8988T (cell line): ENCODE results near the gene CTDNEP1.

Experiments
- DNase-seq: peaks from one replicate; pipeline ENCODE4 v3.0.0; 2011

Gene CTDNEP1

DNA sequence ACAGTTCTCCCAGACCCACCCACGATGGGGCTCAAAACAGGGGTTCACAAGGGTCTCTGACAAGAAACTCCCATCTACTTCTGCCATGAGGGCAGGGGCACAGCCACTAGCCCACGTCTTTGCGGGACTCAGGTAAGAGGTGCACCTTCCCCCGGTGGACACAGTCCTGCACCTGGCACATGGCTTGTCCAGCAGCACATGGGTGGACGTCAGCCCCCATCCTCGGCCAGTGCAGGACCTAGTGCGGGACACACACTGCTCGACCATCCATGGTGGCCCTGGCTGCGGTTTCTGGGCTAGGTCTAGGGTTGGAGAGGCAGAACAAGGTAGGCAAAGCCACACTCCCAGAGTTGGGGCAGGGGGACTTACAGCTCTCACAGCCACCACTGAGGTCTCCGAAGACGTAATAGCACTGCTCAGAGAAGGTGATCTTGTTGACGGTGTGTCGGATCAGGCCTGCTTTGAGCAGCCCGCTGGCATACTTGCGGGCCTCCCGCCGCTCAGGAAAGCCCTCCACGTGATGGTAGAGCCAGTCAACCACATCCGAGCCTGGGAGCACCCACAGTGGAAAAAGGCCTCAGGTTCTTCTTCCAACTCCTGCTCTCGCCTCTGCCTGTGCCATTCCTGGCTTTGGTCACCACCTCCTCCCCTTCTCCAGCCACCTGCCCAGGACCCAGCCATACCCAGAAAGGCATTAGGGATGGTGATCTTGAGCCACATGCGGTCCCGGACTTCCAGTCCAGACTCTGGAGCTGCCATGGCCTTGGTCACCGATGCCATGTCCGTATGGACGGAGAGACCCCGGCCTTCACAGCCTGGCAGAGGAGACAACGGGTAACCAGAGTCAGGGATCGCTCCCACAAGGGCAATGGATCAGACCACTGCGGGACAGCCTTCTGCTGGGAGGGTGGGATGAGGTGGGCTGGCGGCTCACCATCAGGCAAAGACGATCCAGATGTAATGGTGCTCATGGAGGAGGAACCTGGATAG, 24.5 kb downstream of the CTDNEP1 start:
- no peak for DNase-seq

DNA sequence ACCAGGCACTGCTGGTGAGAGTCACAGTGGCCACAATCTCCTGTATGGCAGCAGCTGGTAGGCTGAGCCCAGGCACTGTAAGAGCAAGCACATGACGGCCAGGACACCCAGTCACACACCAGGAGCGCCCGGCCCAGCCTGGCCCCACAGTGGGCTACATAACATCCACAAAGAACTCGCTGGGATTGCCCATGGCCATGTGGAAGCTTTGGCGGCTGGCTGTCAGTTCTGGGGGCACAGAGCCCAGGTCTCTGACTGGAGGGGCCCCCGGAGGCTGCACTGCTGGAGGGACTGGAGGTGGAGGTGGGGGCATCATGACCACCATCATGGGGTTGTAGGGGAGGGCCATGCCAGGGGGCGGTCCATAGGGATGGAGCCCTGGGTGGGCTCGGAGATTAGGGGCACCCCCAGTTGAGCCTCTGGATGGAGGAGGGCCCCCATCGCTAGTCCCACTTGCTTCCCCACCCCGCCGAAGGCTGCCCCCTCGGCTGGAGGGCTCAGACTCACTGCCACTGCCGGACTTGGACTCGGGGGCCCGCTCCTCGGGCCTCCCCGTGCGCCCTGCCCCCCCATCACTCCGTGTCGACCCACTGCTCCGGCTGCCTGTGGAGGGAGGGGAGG, 25.7 kb downstream of the CTDNEP1 start:
- DNase-seq, result no peak

DNA sequence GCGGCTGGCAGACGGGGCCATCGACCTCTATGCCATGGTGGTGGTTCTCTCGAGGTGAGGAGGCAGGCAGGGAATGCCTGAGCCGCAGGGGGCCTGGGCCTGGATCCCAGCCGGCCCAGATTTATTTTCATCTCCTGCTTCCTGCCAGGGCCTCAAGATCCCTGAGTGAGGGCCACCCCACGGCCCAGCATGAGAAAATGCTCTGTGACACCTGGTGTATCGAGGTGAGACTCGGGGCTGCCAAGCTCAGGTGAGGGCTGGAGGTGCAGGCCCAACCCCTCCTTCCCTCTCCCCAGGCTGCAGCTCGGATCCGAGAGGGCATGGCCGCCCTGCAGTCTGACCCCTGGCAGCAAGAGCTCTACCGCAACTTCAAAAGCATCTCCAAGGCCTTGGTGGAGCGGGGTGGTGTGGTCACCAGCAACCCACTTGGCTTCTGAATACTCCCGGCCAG, 26.8 kb downstream of the CTDNEP1 start:
- DNase-seq, result no peak

DNA sequence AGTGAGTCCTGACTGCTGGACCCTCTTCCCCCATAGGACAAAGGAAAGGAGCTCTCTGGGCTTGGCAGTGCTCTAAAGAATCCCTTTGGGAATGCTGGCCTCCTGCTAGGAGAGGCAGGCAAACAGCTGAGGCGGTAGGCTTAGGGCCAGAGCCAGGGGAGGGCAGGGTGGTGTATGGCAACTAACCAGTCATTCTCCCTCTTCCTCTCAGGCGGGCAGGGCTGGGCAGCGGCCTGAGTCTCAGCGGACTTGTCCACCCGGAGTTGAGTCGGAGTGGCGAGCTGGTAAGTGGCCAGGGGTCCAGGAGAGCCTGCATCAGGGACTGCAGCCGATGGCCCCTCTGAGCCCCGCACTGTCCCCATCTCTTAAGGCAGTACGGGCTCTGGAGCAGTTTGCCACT, 27.4 kb downstream of the CTDNEP1 start:
- no peak for DNase-seq

DNA sequence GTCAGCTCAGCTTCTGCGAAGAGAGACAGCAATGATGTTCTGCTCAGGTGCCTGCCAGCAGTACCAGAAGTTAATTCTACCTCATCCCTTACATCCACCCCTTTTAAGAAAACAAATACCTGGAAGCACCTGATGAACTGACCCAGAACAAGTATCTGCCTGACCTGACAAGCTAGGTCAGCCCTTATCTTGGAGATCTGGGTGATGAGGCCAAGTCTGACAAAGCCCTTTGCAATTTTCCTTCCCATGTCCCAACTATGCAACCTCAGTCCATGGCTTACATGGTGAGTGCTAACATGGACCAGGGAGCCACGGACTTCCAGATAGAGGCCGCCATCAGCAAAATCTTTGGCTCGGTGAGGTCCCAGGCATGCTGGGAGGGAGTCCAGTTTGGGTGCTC, 28.2 kb downstream of the CTDNEP1 start:
- no peak for DNase-seq

DNA sequence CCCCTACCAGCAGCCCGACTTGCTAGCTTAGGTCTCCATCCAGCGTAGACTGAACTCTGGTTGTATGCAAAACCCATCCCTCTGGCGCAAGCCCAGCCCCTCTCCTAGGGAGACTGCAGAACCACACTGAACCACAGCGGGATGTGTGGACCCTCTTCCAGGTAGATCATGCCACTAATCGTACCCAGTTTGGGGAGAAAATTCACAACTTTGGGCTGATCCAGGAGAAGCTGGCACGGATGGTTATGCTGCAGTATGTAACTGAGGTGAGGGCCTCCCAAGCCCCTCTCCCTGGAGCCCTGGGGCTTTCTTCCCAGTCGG, 28.6 kb downstream of the CTDNEP1 start:
- DNase-seq, result no peak

DNA sequence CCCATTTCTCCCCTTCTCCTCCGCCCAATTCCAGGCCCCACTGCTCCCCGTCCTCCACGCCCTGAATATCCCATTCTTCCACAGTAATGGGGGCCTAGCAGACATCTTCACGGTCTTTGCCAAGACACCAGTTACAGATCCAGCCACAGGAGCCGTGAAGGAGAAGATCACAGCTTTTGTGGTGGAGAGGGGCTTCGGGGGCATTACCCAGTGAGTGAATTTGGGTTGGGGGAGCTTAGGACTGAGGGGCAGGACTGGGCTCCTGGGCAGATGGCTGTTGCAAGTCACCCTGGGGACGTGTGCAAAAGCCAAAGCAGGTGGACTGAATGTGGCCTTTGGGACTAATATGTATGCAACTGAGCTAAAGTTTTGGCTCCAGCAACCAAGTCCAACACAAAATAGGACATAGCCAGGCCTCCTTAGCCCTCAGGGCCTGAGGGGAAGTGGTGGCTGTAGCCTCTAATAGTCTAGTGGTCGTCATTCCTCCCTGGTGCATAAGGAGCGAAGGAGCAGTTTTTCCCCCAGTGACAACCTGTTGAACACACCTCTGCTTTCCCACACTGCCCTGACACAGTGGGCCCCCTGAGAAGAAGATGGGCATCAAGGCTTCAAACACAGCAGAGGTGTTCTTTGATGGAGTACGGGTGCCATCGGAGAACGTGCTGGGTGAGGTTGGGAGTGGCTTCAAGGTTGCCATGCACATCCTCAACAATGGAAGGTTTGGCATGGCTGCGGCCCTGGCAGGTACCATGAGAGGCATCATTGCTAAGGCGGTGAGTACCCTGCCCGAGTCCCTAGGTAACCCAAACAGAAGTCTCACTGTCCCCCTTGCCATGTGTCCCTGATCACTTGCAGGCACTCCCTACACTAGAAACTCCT, 29.2 kb downstream of the CTDNEP1 start:
- no peak for DNase-seq

DNA sequence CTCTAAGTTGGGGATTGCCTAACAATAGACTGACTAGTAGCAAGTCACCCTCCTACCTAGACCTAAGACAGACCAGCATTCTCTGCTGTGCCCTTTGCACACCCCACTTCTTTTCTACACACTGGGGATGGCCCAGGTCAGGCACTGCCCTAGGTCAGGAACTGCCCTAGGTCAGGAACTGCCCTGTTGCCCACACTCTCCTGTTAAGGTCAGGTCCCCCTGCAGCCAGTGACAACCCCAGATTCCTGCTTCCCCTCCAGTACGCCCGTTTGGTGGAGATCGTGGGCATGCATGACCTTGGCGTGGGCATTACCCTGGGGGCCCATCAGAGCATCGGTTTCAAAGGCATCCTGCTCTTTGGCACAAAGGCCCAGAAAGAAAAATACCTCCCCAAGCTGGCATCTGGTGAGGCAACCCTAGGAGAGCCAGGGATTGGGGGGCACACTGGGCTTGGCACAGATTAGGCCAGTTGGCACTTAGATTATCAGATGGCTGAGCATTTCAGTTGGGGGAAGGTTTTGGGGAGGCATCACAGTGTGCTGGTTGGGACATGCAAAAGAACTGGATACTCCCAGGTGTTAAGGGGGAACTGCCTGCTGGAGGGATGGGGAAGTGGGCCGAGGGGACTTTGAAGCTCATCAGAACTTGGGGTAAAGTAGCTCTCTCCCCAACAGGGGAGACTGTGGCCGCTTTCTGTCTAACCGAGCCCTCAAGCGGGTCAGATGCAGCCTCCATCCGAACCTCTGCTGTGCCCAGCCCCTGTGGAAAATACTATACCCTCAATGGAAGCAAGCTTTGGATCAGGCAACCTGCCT, 30.0 kb downstream of the CTDNEP1 start:
- no peak for DNase-seq

DNA sequence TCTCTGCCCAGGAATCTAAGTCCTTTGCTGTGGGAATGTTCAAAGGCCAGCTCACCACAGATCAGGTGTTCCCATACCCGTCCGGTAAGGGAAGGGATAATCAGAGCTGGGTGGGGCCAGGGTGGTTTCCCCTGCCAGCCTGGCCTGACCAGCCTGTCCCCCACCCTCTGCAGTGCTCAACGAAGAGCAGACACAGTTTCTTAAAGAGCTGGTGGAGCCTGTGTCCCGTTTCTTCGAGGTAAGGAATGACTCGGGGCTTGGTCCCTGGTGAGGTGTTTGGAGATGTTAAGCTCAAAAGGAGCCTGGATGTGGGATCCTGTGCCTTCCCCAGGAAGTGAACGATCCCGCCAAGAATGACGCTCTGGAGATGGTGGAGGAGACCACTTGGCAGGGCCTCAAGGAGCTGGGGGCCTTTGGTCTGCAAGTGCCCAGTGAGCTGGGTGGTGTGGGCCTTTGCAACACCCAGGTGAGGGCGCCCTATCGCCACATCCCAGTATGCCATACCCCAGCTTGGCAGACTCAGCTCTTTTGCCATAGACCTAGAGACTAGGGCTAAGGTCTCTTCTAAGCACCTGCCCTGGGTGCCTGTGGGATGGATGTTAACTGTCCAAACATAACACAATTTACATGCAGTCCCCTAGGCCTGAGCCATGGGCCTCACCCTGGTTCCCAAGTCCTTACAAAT, 30.8 kb downstream of the CTDNEP1 start:
- peak; percentile 68 for DNase-seq

DNA sequence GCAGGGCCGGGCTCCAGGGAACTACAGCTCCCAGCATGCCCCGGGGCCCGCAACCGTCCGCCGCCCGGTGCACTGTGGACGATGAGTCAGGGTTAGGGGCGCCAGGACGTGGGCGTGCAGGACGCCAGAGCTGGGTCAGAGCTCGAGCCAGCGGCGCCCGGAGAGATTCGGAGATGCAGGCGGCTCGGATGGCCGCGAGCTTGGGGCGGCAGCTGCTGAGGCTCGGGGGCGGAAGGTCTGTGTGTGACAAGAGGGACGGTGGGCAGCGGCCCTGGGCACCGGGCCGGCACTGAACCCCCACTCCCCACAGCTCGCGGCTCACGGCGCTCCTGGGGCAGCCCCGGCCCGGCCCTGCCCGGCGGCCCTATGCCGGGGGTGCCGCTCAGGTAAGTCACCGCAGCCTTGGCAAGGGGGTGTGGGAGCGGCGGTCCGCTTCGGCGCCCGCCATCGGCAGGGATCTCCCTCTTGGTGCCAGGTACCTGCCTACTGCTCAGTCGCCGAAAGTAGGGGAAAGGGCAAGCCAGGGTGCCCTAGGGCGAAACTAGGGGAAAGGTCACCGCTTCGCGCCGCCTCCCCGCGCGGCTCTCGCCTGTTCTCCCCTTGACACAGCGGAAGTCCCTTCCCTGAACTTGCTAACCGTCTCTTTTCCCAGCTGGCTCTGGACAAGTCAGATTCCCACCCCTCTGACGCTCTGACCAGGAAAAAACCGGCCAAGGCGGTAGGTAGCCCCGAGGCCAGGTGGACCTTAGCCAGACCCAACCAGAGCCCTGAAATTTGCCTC, 31.5 kb downstream of the CTDNEP1 start, which contains the start of the genes ACADVL and DLG4:
TSS of gene ACADVL (plus strand) at position 127 of the 781 bp plus-strand sequence. CDS start at position 174, 47 bp downstream.
TSS of gene DLG4 (minus strand) at position 25 of the 781 bp plus-strand sequence.
- DNase-seq, result peak; percentile 81

DNA sequence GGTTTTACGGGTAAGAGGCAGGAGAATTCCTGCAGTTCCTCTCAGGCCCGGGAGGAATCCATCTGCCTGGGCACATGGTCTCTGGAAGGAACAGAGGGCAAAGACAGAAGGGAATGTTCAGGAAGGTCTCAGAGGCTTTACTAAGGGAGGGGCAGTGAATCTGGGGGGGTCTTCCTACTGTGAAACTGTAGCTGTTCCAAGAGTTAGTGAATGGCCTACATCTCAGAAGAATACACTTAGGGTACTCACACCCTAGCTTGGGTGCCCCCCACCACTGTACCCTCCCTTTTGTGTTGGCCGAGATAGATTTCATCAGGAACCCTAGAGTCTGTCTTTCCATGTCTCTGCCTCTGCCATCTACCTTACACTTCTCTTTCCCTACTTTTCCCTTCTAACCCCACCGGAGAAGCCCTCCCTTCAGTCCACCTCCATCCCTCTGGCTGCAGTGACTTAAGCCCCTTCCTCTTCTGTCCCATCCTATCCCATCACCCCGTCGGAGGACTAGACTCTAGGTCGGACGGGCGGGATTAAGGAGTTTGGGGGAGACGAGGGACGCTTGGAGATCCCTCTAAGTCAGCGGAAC, 32.2 kb downstream of the CTDNEP1 start:
- no peak for DNase-seq

DNA sequence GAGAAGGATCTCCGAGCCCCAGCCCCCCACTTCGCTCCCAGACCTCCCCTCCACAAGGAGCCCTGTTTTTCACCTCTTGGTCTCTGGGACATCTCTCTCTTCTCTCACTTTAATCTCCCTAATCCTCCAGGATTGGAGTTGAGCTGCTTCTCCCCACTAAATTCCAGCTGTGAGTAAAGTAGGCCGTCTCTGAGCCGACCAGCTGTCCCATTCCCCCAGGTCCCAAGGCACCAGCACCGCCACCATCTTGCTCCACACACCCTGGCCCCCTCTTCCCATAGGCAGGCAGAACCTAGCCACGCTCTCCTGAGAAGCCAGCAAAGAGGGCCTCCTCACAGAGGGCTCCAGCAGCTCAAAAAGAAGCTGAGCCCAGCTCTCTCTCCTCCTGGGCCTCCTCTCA, 32.8 kb downstream of the CTDNEP1 start:
- DNase-seq, result no peak

DNA sequence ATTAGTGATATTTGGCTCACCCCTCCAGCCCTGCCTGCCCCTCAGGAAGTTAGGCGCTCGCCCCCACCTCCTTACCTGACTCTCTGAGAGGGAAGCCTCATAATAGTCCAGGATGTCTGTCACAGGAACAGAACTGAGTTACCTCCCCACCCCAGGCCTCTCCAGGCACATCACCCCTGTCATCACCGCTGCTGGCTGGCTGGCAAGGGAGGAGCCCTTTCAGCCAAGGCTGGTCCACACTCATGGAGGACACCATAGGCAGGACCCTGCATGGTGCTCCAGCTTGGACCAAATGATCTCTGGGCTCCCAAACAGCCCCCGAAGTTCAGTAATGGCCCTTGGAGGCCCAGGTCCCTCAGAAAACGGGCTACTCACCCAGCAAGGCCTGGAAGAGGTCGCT, 33.4 kb downstream of the CTDNEP1 start:
- no peak for DNase-seq

DNA sequence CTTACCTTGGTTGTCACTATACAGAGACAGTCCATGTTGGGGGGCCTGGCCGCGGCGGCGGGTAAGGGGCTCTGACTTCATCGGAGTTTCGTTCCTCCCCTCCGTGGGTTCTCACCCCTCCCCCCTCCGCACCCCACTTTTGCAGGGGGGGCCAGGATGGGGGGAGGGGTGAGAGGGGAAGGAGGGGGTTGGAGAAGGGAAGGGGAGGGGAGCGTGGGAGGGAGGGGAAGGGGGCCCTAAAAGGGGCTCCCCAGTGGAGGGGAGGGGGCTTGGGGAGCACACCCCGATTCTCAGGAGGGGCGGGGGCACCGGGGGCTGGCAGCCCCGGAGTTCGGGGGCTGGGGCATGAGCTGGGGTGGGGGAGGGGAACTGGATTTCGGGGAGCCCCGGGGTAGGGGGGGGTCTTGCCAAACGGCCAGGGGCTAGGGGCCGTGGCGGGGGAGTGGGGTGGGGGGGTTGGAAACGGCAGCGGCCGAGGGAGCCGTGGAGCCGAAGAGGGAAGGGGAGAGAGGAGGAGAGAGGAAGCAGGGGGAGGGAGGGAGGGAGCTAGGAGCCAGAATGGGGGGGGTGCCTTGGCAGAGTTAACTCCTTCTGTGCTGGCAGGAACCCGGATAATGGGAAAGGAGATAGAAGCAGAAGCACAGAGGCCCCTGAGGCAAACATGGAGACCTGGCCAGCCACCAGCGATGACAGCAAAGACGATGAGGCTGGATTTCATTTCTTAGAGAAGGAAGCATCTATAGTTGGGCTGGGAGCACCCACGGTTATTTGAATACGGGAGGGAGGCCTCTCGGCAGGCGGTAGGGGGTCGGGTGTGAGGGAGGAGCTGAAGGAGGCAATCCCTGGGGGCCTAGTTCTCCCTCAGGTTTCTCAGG, 34.2 kb downstream of the CTDNEP1 start:
- peak; percentile 60 for DNase-seq

DNA sequence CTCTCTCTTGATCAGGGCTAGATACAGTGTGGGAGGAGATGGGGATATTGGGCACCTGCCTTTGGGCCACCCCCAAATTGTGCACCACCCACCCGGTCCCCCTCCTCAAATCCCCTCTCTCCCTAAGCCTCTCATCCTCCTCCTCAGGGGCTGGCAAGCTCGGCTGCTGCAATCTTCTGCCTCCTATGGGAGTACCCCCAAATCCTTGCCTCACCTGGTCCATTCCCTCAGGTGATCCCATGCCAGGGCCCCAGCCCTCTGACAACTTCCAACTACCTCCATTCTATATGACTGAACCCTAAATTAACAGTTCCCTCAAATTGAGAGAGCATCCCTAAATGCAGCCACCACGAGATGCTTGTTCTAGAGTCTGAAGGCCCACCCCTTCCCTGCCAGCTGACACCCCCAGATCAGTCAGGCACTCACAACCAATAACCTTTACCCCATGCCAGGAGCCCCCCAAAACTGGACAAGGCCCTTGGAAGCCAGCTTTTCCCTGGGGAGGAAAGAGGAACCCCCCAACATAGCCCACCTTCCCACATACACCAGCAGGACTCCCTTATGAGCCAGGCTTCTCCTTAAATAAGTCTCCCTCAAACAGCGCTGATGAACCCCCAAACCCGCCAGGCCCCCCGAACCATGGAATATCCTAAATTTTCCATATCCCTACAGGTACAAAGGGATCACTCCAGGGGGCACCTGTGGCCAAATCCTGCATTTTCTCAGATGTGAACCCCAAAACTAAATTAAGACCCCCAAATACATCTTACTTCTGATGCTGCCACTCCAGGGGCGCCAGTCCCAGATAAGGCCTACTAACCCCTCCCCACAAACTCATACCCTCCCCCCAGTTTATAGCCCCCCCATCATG, 35.1 kb downstream of the CTDNEP1 start:
- no peak for DNase-seq

DNA sequence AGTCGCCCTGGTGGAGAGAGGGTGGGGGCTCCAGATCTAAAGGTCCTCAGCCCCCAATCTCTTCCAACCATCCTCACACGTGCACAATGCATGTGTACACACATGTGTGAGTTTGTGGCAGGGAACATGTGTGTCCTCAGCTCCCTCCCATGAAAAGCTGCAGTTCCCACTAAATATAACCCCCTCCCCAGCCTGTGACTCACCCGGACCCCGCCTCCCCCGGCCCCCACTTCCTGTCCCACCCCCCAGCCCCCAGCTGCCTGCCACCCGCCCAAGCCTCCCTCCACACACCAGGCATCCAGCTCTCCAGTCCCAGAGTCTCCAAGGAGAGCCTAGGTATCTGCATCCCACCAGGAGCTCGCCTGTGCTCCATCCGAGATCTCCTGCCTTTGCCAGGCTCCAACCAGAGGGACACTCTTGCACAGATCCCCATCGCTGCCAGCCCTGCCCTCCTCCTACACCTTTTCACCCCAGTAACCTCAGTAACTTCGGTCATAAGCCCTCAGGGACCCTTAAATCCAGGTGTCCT, 35.8 kb downstream of the CTDNEP1 start:
- no peak for DNase-seq

DNA sequence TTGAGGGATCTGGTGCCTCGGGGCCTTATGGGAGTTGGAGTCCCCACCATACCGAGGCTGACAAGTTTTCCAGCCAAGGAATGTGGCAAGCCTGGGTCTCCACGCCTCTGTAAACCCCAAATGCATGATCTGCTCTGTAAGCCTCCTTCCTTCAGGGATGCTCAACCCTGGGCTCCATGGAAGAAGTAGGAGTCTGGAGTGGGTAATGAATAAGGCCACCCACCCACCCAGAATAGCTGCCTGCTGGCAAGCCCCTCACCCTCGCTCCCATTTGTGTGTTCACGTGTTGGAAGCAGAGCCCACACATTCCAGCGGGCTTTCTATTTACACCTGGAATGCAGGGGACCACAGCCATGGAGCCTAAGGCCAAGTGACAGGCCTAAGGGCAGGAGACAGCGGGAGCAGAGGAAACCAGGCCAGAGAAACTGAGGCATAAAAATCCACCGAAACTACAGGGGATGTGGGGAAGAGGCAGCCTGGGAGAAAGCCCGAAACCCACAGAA, 36.3 kb downstream of the CTDNEP1 start:
- no peak for DNase-seq
